Skin epidermis (tissue), 12 donors: ENCODE data around the gene TSC2.
"Not testable (repeated sequence)": the region's sequence is repeated elsewhere in the genome, so short reads cannot be mapped to it uniquely, and the experiment has no call there.

Experiments
- H3K27ac ChIP-seq, 21 experiments: fragments of 200-600 bp; sonication (generic) in 11 of 21; one replicate each; pipeline ENCODE4 v1.5.0; 2020; ENCODE audit warnings: mild to moderate bottlenecking in 3 of 21, inconsistent platforms in 2 of 21, moderate library complexity in 2 of 21
- H3K4me3 ChIP-seq, 7 experiments: fragments of 200-600 bp; sonication (generic) in 2 of 7; one replicate each; pipeline ENCODE4 v1.5.0; 2020; ENCODE audit warnings: inconsistent platforms in 2 of 7, mild to moderate bottlenecking in 2 of 7, moderate library complexity in 1 of 7

TSC2 gene

GRCh38 chr16:2009164-2009711 lies 38.5 kb upstream of the TSC2 start:
- H3K27ac ChIP-seq: peak overlapping the region; percentile 79 to 100 (median 95)
- H3K4me3 ChIP-seq: peak overlapping the region; percentile 59 to 99 (median 98)

GRCh38 chr16:2009791-2010510 lies 37.8 kb upstream of the TSC2 start, which contains the start of gene ZNF598:
TSS of gene ZNF598 (minus strand) at chr16:2009821.
- H3K27ac ChIP-seq: peak within 1 kb of the TSS; percentile 79 to 100 (median 96)
- peak within 1 kb of the TSS; percentile 59 to 99 (median 98) for H3K4me3 ChIP-seq

DNA sequence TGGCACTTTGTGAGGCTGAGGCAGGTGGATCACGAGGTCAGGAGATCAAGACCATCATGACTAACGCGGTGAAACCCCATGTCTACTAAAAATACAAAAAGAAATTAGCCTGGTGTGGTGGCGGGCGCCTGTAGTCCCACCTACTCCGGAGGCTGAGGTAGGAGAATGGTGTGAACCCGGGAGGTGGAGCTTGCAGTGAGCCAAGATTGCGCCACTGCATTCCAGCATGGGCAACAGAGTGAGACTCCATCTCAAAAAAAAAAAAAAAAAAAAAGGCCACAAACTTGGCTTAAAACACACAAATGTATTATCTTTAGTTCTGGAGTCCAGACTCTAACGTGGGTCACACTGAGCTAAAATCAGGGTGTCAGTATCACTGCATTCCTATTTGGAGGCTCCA lies 36.1 kb upstream of the TSC2 start:
- not testable (repeated sequence) for H3K4me3 ChIP-seq, H3K27ac ChIP-seq

- H3K27ac ChIP-seq: no peak overlapping the region
- no peak overlapping the region for H3K4me3 ChIP-seq
Measured at GRCh38 chr16:2013527-2013926, 34.3 kb upstream of the TSC2 start.

DNA sequence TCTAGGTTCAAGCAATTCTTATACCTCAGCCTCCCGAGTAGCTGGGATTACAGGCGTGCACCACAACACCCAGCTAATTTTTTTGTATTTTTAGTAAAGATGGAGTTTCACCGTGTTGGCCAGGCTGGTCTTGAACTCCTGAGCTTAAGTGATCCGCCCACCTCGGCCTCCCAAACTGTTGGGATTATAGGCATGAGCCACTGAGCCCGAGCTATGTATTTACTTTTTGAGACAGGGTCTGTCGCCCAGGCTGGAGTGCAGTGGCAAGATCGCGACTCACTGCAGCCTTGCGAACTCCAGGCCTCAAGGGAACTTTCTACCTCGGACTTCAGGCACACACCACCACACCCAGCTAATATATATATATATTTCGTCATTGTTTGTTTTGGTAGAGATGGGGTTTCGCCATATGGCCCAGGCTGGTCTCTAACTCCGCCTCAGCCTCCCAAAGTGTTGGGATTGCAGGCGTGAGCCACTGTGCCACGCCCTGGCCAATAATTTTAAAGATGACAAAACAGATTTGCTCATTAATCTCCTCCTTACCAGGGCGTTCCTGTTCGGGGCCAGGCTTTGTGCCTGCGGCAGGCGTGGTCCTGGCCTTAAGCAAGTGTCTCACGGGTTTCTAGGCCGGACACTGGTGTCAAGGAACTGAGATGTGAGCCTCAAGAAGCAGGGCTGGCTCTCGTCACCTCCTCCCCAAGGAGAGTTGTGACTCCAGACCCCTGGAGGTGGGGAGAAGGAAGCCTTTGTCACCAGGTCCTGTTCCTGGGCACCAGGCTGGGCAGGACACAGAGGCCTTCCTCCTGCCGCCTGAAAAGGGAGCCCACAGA lies 32.5 kb upstream of the TSC2 start:
- Histone ChIP-seq H3K27ac (peak overlapping the region in 10 of 21 experiments; percentile 22 to 79 (median 50)), H3K4me3 (no peak overlapping the region)

DNA sequence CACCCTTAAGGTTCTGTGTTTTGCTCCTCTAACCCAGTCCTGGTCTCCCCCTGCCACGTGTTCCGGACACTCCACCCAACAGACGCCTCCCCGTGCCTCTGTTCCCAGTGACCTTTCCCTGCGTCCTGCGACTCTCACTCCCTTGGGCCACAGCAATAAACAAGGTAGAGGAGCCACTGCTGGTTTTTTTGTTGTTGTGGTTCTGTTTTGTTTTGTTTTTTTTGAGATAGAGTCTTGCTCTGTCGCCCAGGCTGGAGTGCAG lies 31.9 kb upstream of the TSC2 start:
- Histone ChIP-seq H3K4me3 (no peak overlapping the region), H3K27ac (peak overlapping the region in 10 of 21 experiments; percentile 22 to 79 (median 50))

DNA sequence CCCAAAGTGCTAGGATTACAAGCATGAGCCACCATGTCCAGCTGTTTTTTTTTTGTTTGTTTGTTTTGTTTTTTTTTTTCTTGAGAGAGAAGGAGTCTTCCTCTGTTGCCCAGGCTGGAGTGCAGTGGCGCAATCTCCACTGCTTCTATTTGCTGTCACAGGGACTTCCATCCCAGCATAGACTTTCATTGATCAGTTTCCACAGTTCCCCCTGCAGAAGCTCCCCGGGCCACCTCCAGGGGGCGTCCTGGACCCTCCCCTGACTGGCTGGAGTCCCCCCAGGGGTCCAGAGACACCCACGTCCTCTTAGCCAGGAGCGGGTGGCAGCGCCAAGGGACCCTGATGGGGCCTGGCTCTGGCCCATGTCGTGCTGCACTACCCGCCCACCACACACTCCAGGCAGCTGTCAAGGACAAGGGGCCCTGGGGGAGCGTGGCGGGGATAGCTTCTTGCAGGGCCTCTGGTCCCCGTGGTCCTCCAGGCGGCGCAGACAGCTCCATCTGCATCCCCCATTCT lies 31.3 kb upstream of the TSC2 start:
- H3K4me3 ChIP-seq: no peak overlapping the region
- H3K27ac ChIP-seq: peak overlapping the region in 1 of 21 experiments; percentile 79

DNA sequence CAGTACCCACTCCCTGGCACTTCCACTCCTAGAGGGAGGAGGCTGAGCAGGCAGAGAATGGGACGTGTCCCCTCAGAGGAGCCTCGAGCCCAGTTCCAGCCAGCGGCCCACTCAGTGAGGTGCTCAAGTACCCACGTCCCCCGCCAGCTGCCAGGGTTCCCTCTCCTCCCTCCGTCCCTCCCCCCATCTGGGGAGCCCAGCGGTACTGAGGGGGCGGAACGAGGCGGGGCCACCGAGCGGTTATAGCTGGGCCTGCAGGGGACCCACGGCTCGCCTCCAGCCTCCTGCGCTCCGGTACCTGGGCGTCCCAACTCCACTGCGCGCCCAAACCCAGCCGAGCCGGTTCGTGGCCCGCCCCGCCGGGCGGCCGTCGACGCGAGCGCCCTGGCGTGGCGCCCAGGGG lies 28.3 kb upstream of the TSC2 start, which contains the start of gene NPW:
NPW (plus strand) TSS at position 268 of the 403 bp plus-strand sequence.
- Histone ChIP-seq H3K27ac (no peak within 1 kb of the TSS), H3K4me3 (peak within 1 kb of the TSS in 2 of 7 experiments; percentile 21 to 28)

GRCh38 chr16:2019921-2020831 lies 27.6 kb upstream of the TSC2 start:
- Histone ChIP-seq H3K27ac (no peak overlapping the region), H3K4me3 (peak overlapping the region in 2 of 7 experiments; percentile 21 to 28)

- peak overlapping the region in 6 of 7 experiments; percentile 3 to 24 (median 14) for H3K4me3 ChIP-seq
Measured at GRCh38 chr16:2022723-2023091, 25.1 kb upstream of the TSC2 start.

DNA sequence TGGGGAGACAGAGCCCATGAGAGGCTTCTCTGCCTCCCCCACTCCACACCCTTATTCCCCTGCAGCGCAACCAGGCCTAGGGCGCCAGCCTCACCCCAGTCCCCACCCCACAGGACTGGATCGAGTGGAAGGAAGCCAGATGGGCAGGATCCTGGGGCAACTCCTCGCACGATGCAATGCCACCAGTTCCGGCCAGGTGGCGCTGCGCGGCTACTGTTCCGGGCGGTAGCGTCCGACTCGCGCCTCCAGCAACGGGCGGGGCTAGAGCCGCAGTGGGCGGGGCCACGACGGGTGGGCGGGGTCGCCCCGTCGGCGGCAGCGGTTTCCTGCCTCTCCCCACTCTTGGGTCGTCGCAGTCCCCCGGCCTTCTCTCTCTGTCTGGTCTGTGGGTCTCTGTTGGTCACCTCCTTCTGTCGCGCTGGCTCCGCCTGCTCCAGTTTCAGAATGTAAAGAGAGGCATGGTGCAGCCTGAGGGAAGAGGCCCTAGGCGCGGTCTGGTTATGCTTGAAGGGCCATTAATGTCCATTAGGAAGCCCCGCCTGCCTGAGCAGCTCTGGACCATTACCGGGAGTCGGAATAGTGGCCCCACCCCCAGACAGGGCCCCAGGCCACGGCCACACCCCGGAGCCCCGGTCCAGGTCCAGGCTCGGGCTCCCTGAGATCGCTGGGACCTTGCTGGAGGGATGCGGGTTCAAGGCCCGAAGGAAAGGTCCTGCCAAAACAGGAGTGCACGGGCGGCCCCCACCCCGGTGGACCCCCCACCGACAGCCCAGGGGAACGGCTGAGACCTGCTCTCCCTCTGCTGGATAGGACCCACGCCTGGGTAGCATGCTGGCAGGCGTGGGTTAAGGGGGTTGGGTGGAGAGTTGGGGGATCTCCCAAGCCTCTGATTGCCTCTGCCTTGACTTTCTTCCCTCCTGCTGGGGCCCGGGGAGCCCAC lies 24.4 kb upstream of the TSC2 start:
- Histone ChIP-seq H3K27ac (peak overlapping the region in 17 of 21 experiments; percentile 21 to 85 (median 59)), H3K4me3 (peak overlapping the region in 6 of 7 experiments; percentile 3 to 24 (median 14))

More at GRCh38 chr16:2022723-2023091, 25.1 kb upstream of the TSC2 start:
- H3K27ac ChIP-seq: peak overlapping the region in 3 of 21 experiments; percentile 21 to 48 (median 45)

- peak overlapping the region in 13 of 21 experiments; percentile 22 to 85 (median 59) for H3K27ac ChIP-seq
Measured at GRCh38 chr16:2024032-2024420, 23.8 kb upstream of the TSC2 start.

DNA sequence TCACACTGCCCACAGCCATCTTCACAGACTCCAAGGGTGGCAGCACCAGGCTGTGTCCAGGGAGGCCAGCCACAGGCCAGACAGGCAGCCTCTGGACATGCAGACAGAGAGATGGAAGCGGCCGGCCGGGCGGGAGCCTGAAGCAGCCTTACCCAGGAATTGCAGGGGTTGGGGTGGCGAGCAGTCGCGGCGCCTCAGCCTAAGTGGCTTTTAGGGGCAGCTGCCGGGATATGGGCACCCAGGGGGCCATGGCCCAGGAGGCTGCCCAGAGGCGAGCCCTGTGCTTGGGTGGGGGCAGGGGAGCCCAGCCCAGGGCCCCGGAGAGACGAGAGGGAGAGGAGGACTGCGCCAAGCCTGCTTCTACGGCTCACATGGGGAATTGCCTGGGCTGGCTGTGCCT lies 22.5 kb upstream of the TSC2 start:
- Histone ChIP-seq H3K4me3 (no peak overlapping the region), H3K27ac (no peak overlapping the region)

More at GRCh38 chr16:2024032-2024420, 23.8 kb upstream of the TSC2 start:
- H3K4me3 ChIP-seq: no peak overlapping the region

GRCh38 chr16:2025878-2026460 lies 21.8 kb upstream of the TSC2 start:
- peak overlapping the region in 7 of 21 experiments; percentile 6 to 66 (median 37) for H3K27ac ChIP-seq
- peak overlapping the region in 5 of 7 experiments; percentile 9 to 69 (median 54) for H3K4me3 ChIP-seq

DNA sequence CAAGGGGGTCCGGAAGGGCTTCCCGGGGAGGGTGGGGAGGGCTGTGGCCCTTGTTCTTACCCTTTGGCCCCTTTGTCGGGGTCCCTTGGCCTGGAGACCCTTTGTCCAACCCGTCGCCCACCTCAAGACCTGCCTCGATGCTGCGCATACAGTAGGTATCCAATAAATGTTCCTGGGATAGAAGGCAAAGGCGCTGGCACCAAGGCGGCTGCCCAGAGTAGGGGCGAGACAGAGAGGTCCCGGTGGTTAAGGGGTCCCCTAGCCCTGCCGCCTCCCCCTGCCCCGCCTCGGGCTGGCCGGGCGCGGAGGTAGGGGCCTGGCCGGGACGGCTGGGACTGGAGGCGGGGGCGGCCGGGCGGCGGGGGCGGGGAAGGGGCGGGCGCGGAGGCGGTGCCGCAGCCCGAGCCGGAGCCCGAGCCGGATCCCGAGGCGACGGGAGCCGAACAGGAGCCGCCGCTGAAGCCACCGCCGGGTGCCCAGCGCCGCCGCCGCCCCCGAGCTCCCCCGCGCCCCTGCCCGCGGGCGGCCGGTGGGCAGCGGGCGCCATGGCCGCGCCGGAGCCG lies 21.2 kb upstream of the TSC2 start, which contains the start of gene NHERF2:
NHERF2 (plus strand) TSS at position 442 of the 563 bp plus-strand sequence; CDS start at position 546, 104 bp downstream.
- H3K27ac ChIP-seq: peak within 1 kb of the TSS in 16 of 21 experiments; percentile 17 to 79 (median 65)
- H3K4me3 ChIP-seq: peak within 1 kb of the TSS; percentile 52 to 69 (median 56)

GRCh38 chr16:2027024-2028010 lies 20.5 kb upstream of the TSC2 start:
- peak overlapping the region in 16 of 21 experiments; percentile 17 to 79 (median 63) for H3K27ac ChIP-seq
- peak overlapping the region; percentile 52 to 69 (median 56) for H3K4me3 ChIP-seq
